Prostate gland (tissue), 2 donors: Measurements from ENCODE around the gene MICALL1.

Experiments
- POLR2A ChIP-seq: fragments of 450-650 bp; IDR thresholded peaks from one replicate; pipeline ENCODE4 v1.6.1; 2016; ENCODE audit warnings: antibody characterized with exemption, mild to moderate bottlenecking
- TF ChIP-seq, protein P1 (sequence below), 4 experiments: fragments of 200-600 bp in 2 of 4; fragments of 450-650 bp in 2 of 4; sonication (generic) in 2 of 4; IDR thresholded peaks; 1 replicate in 3 of 4; 2 replicates in 1 of 4; pipeline ENCODE4 v1.5.1; 2016 to 2019; ENCODE audit warnings: antibody characterized with exemption in 4 of 4, mild to moderate bottlenecking in 2 of 4, moderate library complexity in 2 of 4

DNA sequence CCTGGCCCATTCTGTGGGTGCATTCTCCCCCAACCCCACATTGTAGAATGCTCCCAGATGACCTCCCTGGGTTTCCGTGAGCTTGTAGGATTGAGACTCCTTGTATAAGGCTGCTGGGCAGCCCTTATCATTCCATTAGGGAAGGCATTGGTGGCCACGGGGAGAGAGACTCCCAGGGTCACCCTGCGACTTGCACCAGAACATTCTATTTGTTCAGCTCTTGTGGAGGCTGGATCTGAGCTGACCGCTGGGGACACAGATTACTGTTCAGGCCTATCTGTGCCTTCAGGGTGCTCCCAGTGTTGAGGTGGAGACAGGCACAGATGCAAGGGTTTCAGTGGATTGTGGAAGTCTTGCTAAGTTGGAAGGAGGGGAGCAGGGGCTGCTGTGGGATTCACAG, 17.8 kb downstream of the MICALL1 start:
- TF ChIP-seq, protein P1, sequence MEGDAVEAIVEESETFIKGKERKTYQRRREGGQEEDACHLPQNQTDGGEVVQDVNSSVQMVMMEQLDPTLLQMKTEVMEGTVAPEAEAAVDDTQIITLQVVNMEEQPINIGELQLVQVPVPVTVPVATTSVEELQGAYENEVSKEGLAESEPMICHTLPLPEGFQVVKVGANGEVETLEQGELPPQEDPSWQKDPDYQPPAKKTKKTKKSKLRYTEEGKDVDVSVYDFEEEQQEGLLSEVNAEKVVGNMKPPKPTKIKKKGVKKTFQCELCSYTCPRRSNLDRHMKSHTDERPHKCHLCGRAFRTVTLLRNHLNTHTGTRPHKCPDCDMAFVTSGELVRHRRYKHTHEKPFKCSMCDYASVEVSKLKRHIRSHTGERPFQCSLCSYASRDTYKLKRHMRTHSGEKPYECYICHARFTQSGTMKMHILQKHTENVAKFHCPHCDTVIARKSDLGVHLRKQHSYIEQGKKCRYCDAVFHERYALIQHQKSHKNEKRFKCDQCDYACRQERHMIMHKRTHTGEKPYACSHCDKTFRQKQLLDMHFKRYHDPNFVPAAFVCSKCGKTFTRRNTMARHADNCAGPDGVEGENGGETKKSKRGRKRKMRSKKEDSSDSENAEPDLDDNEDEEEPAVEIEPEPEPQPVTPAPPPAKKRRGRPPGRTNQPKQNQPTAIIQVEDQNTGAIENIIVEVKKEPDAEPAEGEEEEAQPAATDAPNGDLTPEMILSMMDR (IDR thresholded peaks at IDR 0.05), result no peak
- TF ChIP-seq POLR2A, result no peak
